Activated naive CD4-positive, alpha-beta T cell treated with anti-CD3 and anti-CD28 coated beads for 36 hours (primary cell): ENCODE measurements around the gene FAM117B. TPM values are rescaled to one million over a fixed set of nuclear protein-coding genes. Genes with fewer than 3 reads are reported as not detected.

Experiments used
- CTCF ChIA-PET: fragments of 350-600 bp; sonication (Branson Sonifier 250); formaldehyde crosslinking; loops from one replicate; lab custom pipeline; 2021; ENCODE audit warnings: antibody characterized with exemption; lab: Charles Lee
- DNase-seq: peaks from one replicate; pipeline ENCODE4 v3.0.0-alpha.2; 2020
- H3K27ac Mint-ChIP-seq: one replicate; pipeline ENCODE4 v1.8.0; 2021; ENCODE audit warnings: mild to moderate bottlenecking, mixed read lengths
- H3K27me3 Mint-ChIP-seq: one replicate; pipeline ENCODE4 v1.8.0; 2021; ENCODE audit warnings: low read depth, mixed read lengths
- H3K36me3 Mint-ChIP-seq: one replicate; pipeline ENCODE4 v1.8.0; 2021; ENCODE audit warnings: low read depth, mixed read lengths
- H3K4me1 Mint-ChIP-seq: one replicate; pipeline ENCODE4 v1.8.0; 2021; ENCODE audit warnings: low read depth, mixed read lengths
- H3K4me3 Mint-ChIP-seq: one replicate; pipeline ENCODE4 v1.8.0; 2021; ENCODE audit warnings: mild to moderate bottlenecking, moderate library complexity, mixed read lengths
- H3K9me3 Mint-ChIP-seq: one replicate; pipeline ENCODE4 v1.8.0; 2021; ENCODE audit warnings: mixed read lengths
- intact Hi-C: fragments of 100-400 bp; cut with micrococcal nuclease; formaldehyde crosslinking; loops from one replicate; pipeline ENCODE4 v1.15.1; 2023
- total RNA-seq, 2 experiments: library from RNA; stranded (reverse); gene quantifications; one replicate each; pipeline ENCODE4 v1.2.3, GENCODE V29; 2021

The FAM117B gene
- total RNA-seq, 2 experiments from 2014 or later, result 12.3 to 14.2 TPM

- intact Hi-C loops, result no loop called here
- CTCF ChIA-PET, result interaction anchor here (0.7 to 1.2 kb wide), 3 partner anchors 133 to 952 kb away, joined by 3 to 4 read pairs (median 3); partner anchors contain the start of gene FAM117B
- Mint-ChIP-seq H3K9me3 (no peaks in the 10 kb centered on the region), H3K36me3 (peaks cover 10% of the 10 kb centered on the region), H3K27me3 (no peaks in the 10 kb centered on the region), H3K27ac (no peak overlapping the region), H3K4me3 (no peak overlapping the region), H3K4me1 (peaks cover 24% of the 10 kb centered on the region)
- no peak for DNase-seq
Measured at GRCh38 chr2:202768273-202768672, 133.5 kb downstream of the FAM117B start.

DNA sequence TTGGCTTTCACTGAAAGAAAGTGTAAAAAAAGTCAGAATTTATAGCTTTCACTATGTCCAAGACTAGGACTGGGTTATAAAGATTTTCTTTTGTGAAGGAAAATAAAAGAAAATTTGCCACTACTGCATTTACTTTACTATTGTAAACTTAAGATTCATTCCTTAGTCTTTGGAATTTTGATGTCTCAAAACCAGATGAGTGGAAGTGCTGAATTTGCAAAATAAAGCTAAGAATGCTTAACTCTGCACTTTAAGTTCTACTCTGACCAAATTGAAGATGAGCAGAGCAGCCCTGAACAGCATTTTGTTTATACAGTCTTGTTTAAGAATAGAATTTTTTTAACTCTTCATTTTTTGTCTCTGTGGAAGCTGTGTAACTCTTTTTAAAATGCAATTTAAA, 134.4 kb downstream of the FAM117B start:
- intact Hi-C loops, result no loop called here
- H3K27ac Mint-ChIP-seq, result no peak overlapping the region
- H3K4me1 Mint-ChIP-seq, result peaks cover 14% of the 10 kb centered on the region
- no peaks in the 10 kb centered on the region for H3K9me3 Mint-ChIP-seq
- H3K27me3 Mint-ChIP-seq, result no peaks in the 10 kb centered on the region
- no peak for DNase-seq
- H3K4me3 Mint-ChIP-seq, result no peak overlapping the region
- CTCF ChIA-PET, result interaction anchor here (0.8 kb wide), 1 partner anchor 9 kb away, joined by 3 read pairs; no protein-coding TSS in a partner anchor
- H3K36me3 Mint-ChIP-seq, result peaks cover 8% of the 10 kb centered on the region

GRCh38 chr2:202771336-202771735, 136.6 kb downstream of the FAM117B start:
- H3K4me3 Mint-ChIP-seq, result no peak overlapping the region
- no peak overlapping the region for H3K27ac Mint-ChIP-seq
- CTCF ChIA-PET, result interaction anchor here (0.6 to 1.8 kb wide), 3 partner anchors 63 to 182 kb away, joined by 3 to 4 read pairs (median 3); no protein-coding TSS in a partner anchor
- intact Hi-C loops, result no loop called here
- H3K27me3 Mint-ChIP-seq, result no peaks in the 10 kb centered on the region
- DNase-seq, result no peak
- H3K4me1 Mint-ChIP-seq, result peaks cover 10% of the 10 kb centered on the region
- no peaks in the 10 kb centered on the region for H3K9me3 Mint-ChIP-seq
- peaks cover 15% of the 10 kb centered on the region for H3K36me3 Mint-ChIP-seq

GRCh38 chr2:202771741-202772460, 137.1 kb downstream of the FAM117B start:
- Mint-ChIP-seq H3K9me3 (no peaks in the 10 kb centered on the region), H3K27me3 (no peaks in the 10 kb centered on the region), H3K4me1 (peaks cover 10% of the 10 kb centered on the region), H3K36me3 (peaks cover 14% of the 10 kb centered on the region), H3K27ac (no peak overlapping the region), H3K4me3 (no peak overlapping the region)
- intact Hi-C loops, result no loop called here
- CTCF ChIA-PET, result interaction anchor here (1.8 kb wide), 1 partner anchor 183 kb away, joined by 3 read pairs; no protein-coding TSS in a partner anchor
- DNase-seq, result no peak

DNA sequence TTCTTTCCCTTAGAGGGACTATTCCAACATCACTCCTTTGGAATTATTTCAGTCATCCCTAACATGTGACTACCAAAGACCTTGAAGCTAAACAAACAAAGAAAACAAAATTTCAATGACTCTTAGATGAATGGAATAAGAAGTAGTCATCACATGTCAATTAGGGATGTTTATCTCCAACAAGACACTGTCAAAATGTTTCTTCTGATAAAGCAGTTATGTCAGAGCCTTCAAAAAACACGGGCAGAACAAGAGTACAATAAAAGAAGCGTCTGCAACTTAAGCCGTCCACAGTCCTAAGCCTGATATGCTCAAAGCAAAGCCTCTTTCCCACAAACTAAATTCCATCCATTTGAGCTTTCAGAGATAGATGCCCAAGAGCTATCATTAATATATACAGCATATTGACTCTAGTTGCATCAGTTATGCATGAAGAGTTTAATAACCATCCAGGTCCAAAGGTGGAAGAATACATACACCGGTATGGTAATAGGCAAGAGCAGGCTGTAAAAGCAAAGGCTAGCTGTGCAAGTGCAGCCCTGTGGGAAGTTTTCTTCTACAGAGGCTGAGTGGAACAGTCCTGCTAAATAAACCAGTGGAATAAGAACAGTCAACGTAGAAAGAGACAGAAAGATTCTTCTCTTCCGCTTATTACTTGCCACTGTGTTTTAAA, 138.7 kb downstream of the FAM117B start:
- Mint-ChIP-seq H3K27ac (no peak overlapping the region), H3K36me3 (peaks cover 19% of the 10 kb centered on the region), H3K4me3 (no peak overlapping the region), H3K9me3 (no peaks in the 10 kb centered on the region), H3K4me1 (peaks cover 3% of the 10 kb centered on the region), H3K27me3 (no peaks in the 10 kb centered on the region)
- intact Hi-C loops, result no loop called here
- CTCF ChIA-PET, result no interaction called here
- DNase-seq, result no peak

GRCh38 chr2:202774104-202774503, 139.3 kb downstream of the FAM117B start:
- H3K9me3 Mint-ChIP-seq, result no peaks in the 10 kb centered on the region
- H3K27ac Mint-ChIP-seq, result no peak overlapping the region
- no peak overlapping the region for H3K4me3 Mint-ChIP-seq
- H3K27me3 Mint-ChIP-seq, result no peaks in the 10 kb centered on the region
- no peak for DNase-seq
- peaks cover 20% of the 10 kb centered on the region for H3K36me3 Mint-ChIP-seq
- intact Hi-C loops, result no loop called here
- CTCF ChIA-PET, result no interaction called here
- peaks cover 3% of the 10 kb centered on the region for H3K4me1 Mint-ChIP-seq

- Mint-ChIP-seq H3K27me3 (no peaks in the 10 kb centered on the region), H3K9me3 (no peaks in the 10 kb centered on the region), H3K4me3 (no peak overlapping the region), H3K4me1 (peaks cover 15% of the 10 kb centered on the region), H3K36me3 (peaks cover 29% of the 10 kb centered on the region), H3K27ac (no peak overlapping the region)
- CTCF ChIA-PET, result interaction anchor here (0.7 kb wide), 1 partner anchor 319 kb away, joined by 3 read pairs; no protein-coding TSS in a partner anchor
- intact Hi-C loops, result no loop called here
- DNase-seq, result no peak
Measured at GRCh38 chr2:202778217-202778616, 143.4 kb downstream of the FAM117B start.

- Mint-ChIP-seq H3K27me3 (no peaks in the 10 kb centered on the region), H3K4me1 (peaks cover 15% of the 10 kb centered on the region), H3K4me3 (no peak overlapping the region), H3K36me3 (peaks cover 21% of the 10 kb centered on the region), H3K9me3 (no peaks in the 10 kb centered on the region), H3K27ac (no peak overlapping the region)
- CTCF ChIA-PET, result no interaction called here
- peak; percentile 18 for DNase-seq
- intact Hi-C loops, result loop anchor here (1.0 to 2.0 kb wide), 4 partner anchors 30 to 952 kb away; no protein-coding TSS in a partner anchor
Measured at GRCh38 chr2:202780514-202781021, 145.8 kb downstream of the FAM117B start.

GRCh38 chr2:202782940-202783558, 148.3 kb downstream of the FAM117B start:
- intact Hi-C loops, result no loop called here
- CTCF ChIA-PET, result no interaction called here
- H3K36me3 Mint-ChIP-seq, result peaks cover 21% of the 10 kb centered on the region
- peaks cover 15% of the 10 kb centered on the region for H3K4me1 Mint-ChIP-seq
- no peaks in the 10 kb centered on the region for H3K27me3 Mint-ChIP-seq
- H3K4me3 Mint-ChIP-seq, result no peak overlapping the region
- no peak overlapping the region for H3K27ac Mint-ChIP-seq
- H3K9me3 Mint-ChIP-seq, result no peaks in the 10 kb centered on the region
- no peak for DNase-seq

DNA sequence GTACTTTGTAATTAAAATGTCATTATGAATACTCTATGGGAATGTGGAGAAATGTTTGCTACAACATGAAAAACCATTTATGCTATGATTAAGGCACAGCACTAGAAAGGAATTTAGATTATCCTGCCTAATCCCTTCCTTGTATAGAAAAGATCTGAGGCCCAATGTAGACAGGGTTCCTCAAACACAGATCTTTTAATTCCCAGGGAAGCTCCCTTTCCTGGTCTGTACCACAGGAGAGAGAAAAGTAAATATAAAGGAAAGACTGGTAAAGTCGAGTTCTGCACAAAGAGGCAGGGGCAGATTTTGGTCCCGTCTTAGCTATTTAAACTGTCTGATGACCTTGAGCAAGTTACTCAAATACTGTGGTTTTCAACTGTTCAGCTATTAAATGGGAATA, 152.1 kb downstream of the FAM117B start:
- no peaks in the 10 kb centered on the region for H3K9me3 Mint-ChIP-seq
- intact Hi-C loops, result no loop called here
- no peak overlapping the region for H3K27ac Mint-ChIP-seq
- H3K36me3 Mint-ChIP-seq, result peaks cover 18% of the 10 kb centered on the region
- H3K27me3 Mint-ChIP-seq, result no peaks in the 10 kb centered on the region
- no peaks in the 10 kb centered on the region for H3K4me1 Mint-ChIP-seq
- no peak for DNase-seq
- CTCF ChIA-PET, result no interaction called here
- no peak overlapping the region for H3K4me3 Mint-ChIP-seq

DNA sequence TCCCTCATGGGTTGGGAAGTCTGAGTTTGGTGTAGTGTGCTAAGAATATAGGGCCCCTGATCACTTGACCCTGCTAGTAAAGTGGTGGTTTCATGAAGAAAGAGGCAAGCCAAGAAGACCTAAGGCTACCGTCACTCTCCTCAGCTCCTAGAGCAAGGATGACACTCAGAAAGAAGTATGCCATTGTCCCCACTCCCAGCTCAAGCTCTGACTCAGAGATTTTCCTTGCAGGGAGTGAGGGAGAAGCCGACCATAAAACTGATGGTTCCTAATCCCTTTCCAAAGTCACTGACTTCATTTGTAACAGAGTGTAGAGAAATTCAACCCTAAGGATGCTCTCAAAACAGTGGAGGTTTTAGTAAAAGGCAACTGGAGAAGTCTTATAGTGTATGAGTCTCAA, 155.9 kb downstream of the FAM117B start:
- Mint-ChIP-seq H3K4me1 (no peaks in the 10 kb centered on the region), H3K27me3 (no peaks in the 10 kb centered on the region), H3K4me3 (no peak overlapping the region), H3K27ac (no peak overlapping the region), H3K9me3 (no peaks in the 10 kb centered on the region), H3K36me3 (peaks cover 18% of the 10 kb centered on the region)
- intact Hi-C loops, result no loop called here
- no peak for DNase-seq
- CTCF ChIA-PET, result interaction anchor here (0.6 kb wide), 1 partner anchor 374 kb away, joined by 3 read pairs; no protein-coding TSS in a partner anchor

- Mint-ChIP-seq H3K4me3 (no peak overlapping the region), H3K4me1 (no peaks in the 10 kb centered on the region), H3K27me3 (no peaks in the 10 kb centered on the region), H3K27ac (no peak overlapping the region), H3K9me3 (peaks cover 5% of the 10 kb centered on the region), H3K36me3 (peaks cover 15% of the 10 kb centered on the region)
- DNase-seq, result no peak
- intact Hi-C loops, result no loop called here
- CTCF ChIA-PET, result no interaction called here
Measured at GRCh38 chr2:202797944-202798343, 163.2 kb downstream of the FAM117B start.
